ENCODE results near the gene DBNL.

The DBNL gene

GRCh38 chr7:44066494-44067063 lies 22.1 kb downstream of the DBNL start:
- Histone ChIP-seq H2AFZ (ENCODE audit: low read depth, low read length) (no peak overlapping the region), H3K4me2 (ENCODE audit: low read length) (no peak overlapping the region), H3K9me3 (ENCODE audit: insufficient read depth, low read length) (no peaks in the 10 kb centered on the region), H3K27me3 (ENCODE audit: low read depth, low read length) (peaks cover 12% of the 10 kb centered on the region), H3K9ac (ENCODE audit: low read length) (no peak overlapping the region), H3K36me3 (replicated peaks; ENCODE audit: low read depth, low read length) (peaks cover 14% of the 10 kb centered on the region), H3K4me3 (ENCODE audit: low read length) (no peak overlapping the region), H3K27ac (ENCODE audit: low read length) (no peak overlapping the region), H4K20me1 (ENCODE audit: insufficient read depth, low read length) (peaks cover 3% of the 10 kb centered on the region; the same call in 1 of the 2 replicates), H3K4me1 (ENCODE audit: low read length) (no peaks in the 10 kb centered on the region; the same call in 1 of the 2 replicates), H3K79me2 (ENCODE audit: low read length) (no peaks in the 10 kb centered on the region)
- TF ChIP-seq EZH2phosphoT487 (IDR thresholded peaks at IDR 0.05; ENCODE audit: low read depth) = no peak
- TF ChIP-seq, protein P1, sequence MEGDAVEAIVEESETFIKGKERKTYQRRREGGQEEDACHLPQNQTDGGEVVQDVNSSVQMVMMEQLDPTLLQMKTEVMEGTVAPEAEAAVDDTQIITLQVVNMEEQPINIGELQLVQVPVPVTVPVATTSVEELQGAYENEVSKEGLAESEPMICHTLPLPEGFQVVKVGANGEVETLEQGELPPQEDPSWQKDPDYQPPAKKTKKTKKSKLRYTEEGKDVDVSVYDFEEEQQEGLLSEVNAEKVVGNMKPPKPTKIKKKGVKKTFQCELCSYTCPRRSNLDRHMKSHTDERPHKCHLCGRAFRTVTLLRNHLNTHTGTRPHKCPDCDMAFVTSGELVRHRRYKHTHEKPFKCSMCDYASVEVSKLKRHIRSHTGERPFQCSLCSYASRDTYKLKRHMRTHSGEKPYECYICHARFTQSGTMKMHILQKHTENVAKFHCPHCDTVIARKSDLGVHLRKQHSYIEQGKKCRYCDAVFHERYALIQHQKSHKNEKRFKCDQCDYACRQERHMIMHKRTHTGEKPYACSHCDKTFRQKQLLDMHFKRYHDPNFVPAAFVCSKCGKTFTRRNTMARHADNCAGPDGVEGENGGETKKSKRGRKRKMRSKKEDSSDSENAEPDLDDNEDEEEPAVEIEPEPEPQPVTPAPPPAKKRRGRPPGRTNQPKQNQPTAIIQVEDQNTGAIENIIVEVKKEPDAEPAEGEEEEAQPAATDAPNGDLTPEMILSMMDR (IDR thresholded peaks at IDR 0.05; ENCODE audit: low read depth, low read length) = no peak

DNA sequence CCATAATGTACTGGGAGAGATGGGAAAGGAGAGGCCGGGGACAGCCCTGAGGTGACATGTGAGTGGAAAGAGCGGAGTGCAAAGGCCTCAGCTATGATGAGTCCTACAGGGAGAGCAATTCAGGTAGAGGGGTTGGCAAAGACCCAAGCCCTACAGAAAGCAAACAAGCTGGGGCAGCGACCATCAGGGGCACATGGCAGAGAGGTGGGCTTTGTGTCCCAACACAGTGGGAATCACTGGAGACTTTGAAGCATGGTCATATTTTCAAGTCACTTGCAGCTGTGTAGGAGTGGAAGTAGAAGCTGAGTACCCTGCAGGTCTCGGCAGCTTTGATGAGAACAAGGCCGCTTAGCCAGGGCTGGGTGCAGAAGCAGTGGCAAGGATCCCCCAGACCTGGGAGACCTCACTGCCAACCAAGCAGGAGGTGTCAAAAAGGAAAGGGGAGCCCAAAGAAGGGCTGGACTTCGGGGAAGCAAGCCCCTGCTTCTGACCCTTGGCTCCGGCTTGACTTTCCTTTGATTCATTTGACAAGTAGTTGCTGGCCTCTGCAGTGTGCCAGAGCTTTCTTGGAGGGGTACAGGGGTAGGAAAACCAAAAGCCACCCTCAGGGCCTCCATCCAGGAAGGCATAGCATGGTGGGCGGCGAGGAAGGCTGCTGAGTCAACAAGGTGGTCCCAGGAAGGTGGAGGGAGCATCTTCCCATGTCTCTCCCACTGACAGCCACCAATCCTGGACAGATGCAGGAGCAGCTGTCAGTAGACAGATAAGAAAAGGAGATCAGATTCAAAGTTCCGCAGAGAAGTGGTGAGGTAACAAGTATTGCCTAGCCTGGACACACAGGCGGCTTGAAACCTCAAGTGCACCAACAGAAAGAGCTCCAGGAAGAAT lies 22.8 kb downstream of the DBNL start:
- Histone ChIP-seq H3K27ac (ENCODE audit: low read length) (no peak overlapping the region), H3K4me2 (ENCODE audit: low read length) (no peak overlapping the region), H3K79me2 (ENCODE audit: low read length) (no peaks in the 10 kb centered on the region), H3K27me3 (ENCODE audit: low read depth, low read length) (peaks cover 12% of the 10 kb centered on the region), H3K9ac (ENCODE audit: low read length) (no peak overlapping the region), H3K36me3 (replicated peaks; ENCODE audit: low read depth, low read length) (peaks cover 10% of the 10 kb centered on the region), H3K9me3 (ENCODE audit: insufficient read depth, low read length) (no peaks in the 10 kb centered on the region), H2AFZ (ENCODE audit: low read depth, low read length) (no peak overlapping the region), H3K4me3 (ENCODE audit: low read length) (no peak overlapping the region), H3K4me1 (ENCODE audit: low read length) (no peaks in the 10 kb centered on the region; the same call in 1 of the 2 replicates), H4K20me1 (ENCODE audit: insufficient read depth, low read length) (peaks cover 3% of the 10 kb centered on the region; the same call in 1 of the 2 replicates)
- no peak for TF ChIP-seq EZH2phosphoT487 (IDR thresholded peaks at IDR 0.05; ENCODE audit: low read depth)
- TF ChIP-seq, protein P1 (IDR thresholded peaks at IDR 0.05; ENCODE audit: low read depth, low read length) = no peak

DNA sequence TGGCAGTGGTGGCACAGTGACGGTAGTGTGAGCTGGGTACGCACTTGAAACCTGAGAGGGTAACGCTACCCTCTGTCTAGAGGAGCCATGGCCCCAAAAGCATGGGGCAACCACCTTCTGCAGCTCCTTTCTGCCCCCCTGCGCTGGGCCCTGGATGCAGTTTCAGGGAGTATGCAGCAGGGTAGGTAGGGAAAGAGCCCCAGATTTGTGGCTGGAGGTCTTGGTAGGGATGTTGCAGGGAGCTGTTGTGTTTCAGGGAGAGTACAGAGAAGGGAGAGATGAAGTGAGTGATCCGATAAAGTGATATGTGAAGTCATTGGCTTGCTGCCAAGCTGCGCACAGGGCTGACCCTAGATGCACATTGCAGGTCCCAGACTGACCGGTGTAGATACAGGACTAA lies 23.6 kb downstream of the DBNL start:
- H3K9ac ChIP-seq (ENCODE audit: low read length) = no peak overlapping the region
- H3K4me3 ChIP-seq (ENCODE audit: low read length) = no peak overlapping the region
- TF ChIP-seq, protein P1 (IDR thresholded peaks at IDR 0.05; ENCODE audit: low read depth, low read length) = no peak
- no peak for TF ChIP-seq EZH2phosphoT487 (IDR thresholded peaks at IDR 0.05; ENCODE audit: low read depth)
- peaks cover 12% of the 10 kb centered on the region for H3K27me3 ChIP-seq (ENCODE audit: low read depth, low read length)
- no peaks in the 10 kb centered on the region for H3K79me2 ChIP-seq (ENCODE audit: low read length)
- no peak overlapping the region for H3K4me2 ChIP-seq (ENCODE audit: low read length)
- peaks cover 6% of the 10 kb centered on the region; the same call in 1 of the 2 replicates for H4K20me1 ChIP-seq (ENCODE audit: insufficient read depth, low read length)
- H3K36me3 ChIP-seq (replicated peaks; ENCODE audit: low read depth, low read length) = peaks cover 7% of the 10 kb centered on the region
- H2AFZ ChIP-seq (ENCODE audit: low read depth, low read length) = no peak overlapping the region
- H3K27ac ChIP-seq (ENCODE audit: low read length) = no peak overlapping the region
- H3K4me1 ChIP-seq (ENCODE audit: low read length) = no peaks in the 10 kb centered on the region; the same call in 1 of the 2 replicates
- no peaks in the 10 kb centered on the region for H3K9me3 ChIP-seq (ENCODE audit: insufficient read depth, low read length)

GRCh38 chr7:44071726-44072363 lies 27.3 kb downstream of the DBNL start:
- Histone ChIP-seq H3K4me2 (ENCODE audit: low read length) (no peak overlapping the region), H3K27ac (ENCODE audit: low read length) (no peak overlapping the region), H3K79me2 (ENCODE audit: low read length) (no peaks in the 10 kb centered on the region), H4K20me1 (ENCODE audit: insufficient read depth, low read length) (peaks cover 4% of the 10 kb centered on the region; the same call in 1 of the 2 replicates), H3K9me3 (ENCODE audit: insufficient read depth, low read length) (no peaks in the 10 kb centered on the region), H3K4me3 (ENCODE audit: low read length) (no peak overlapping the region), H2AFZ (ENCODE audit: low read depth, low read length) (no peak overlapping the region), H3K4me1 (ENCODE audit: low read length) (no peaks in the 10 kb centered on the region; the same call in 1 of the 2 replicates), H3K27me3 (ENCODE audit: low read depth, low read length) (no peaks in the 10 kb centered on the region), H3K9ac (ENCODE audit: low read length) (no peak overlapping the region), H3K36me3 (replicated peaks; ENCODE audit: low read depth, low read length) (peaks cover 28% of the 10 kb centered on the region)
- TF ChIP-seq, protein P1 (IDR thresholded peaks at IDR 0.05; ENCODE audit: low read depth, low read length) = no peak
- TF ChIP-seq EZH2phosphoT487 (IDR thresholded peaks at IDR 0.05; ENCODE audit: low read depth) = no peak

Measured in OCI-LY3 (cell line).